ENCODE results near the gene PLXNB1. TPM values are rescaled to one million over a fixed set of nuclear protein-coding genes. Genes with fewer than 3 reads are reported as not detected.

Gene PLXNB1
- total and polyA plus RNA-seq, 10 of the 15 experiments (the other 5 are each of a cell fraction or from before 2014, with no cell fraction given) = 0.18 to 15.1 (median 5.3) TPM

GRCh38 chr3:48403533-48404439, 26.1 kb downstream of the PLXNB1 start:
- CTCF ChIA-PET = interaction anchor here (1.1 to 22.0 kb wide), 5 partner anchors 10 to 232 kb away, joined by 3 to 757 read pairs (median 3); partner anchors contain the start of genes CCDC51, SLC26A6 and TMA7
- RAD21 ChIA-PET (ENCODE audit: unreplicated experiment) = interaction anchor here (0.7 to 5.9 kb wide), 4 partner anchors 30 to 36 kb away, joined by 3 to 259 read pairs (median 20); partner anchors contain the start of genes CCDC51 and TMA7
- no peak overlapping the region for H3K4me2 ChIP-seq (ENCODE audit: control insufficient read depth, insufficient read depth)
- WGBS (ENCODE audit: insufficient coverage, insufficient replicate concordance, low lambda C conversion rate, missing lambda C conversion rate) = 16% methylated on average over 15 of the region's 15 CpGs
- FAIRE-seq (no peak), ATAC-seq (no peak), DNase-seq (ENCODE audit: low read depth, low spot score) (no peak)
- in situ Hi-C loops (cut with MboI) = loop anchor here (5.0 kb wide), 1 partner anchor 34 kb away; no protein-coding TSS in a partner anchor
- H3K27ac ChIP-seq (ENCODE audit: control insufficient read depth, insufficient read depth) = no peak overlapping the region
- POLR2A ChIA-PET = no interaction called here
- H3K4me1 ChIP-seq (ENCODE audit: control insufficient read depth, insufficient read depth, low read length) = no peaks in the 10 kb centered on the region
- no peaks in the 10 kb centered on the region for H4K20me1 ChIP-seq (ENCODE audit: control insufficient read depth, insufficient read depth)
- no peaks in the 10 kb centered on the region for H3K9me3 ChIP-seq (replicated peaks; ENCODE audit: control insufficient read depth, insufficient read depth, low read length)
- no peaks in the 10 kb centered on the region for H3K27me3 ChIP-seq (replicated peaks in 1 of 2; ENCODE audit: control insufficient read depth in 2 of 2, insufficient read depth in 2 of 2, low read length in 1 of 2)
- H3K4me3 ChIP-seq = no peak overlapping the region
- no peak overlapping the region for H3K9ac ChIP-seq (ENCODE audit: control insufficient read depth, insufficient read depth, low read length)
- no TSS peak for BruUV-seq (replicated peaks)
- no peak overlapping the region for H2AFZ ChIP-seq (ENCODE audit: control insufficient read depth, low read depth, low read length)
- H3K79me2 ChIP-seq (ENCODE audit: control insufficient read depth, insufficient read depth, low read length) = no peaks in the 10 kb centered on the region
- SMC1A ChIA-PET (ENCODE audit: uncharacterized antibody, unreplicated experiment) = interaction anchor here (8.0 kb wide), 1 partner anchor 32 kb away, joined by 287 read pairs; the partner anchor contains the start of genes CCDC51 and TMA7
- H3K36me3 ChIP-seq (ENCODE audit: control insufficient read depth in 2 of 2, insufficient read depth in 2 of 2, low read length in 1 of 2) = no peaks in the 10 kb centered on the region
- intact Hi-C loops (cut with micrococcal nuclease; ENCODE audit: unreplicated experiment) = no loop called here
- TF ChIP-seq NFXL1 (IDR thresholded peaks at IDR 0.05; ENCODE audit: borderline replicate concordance) = no peak
- TF ChIP-seq POLR2A (IDR thresholded peaks at IDR 0.05; ENCODE audit: low read depth, low read length) = no peak
- TF ChIP-seq ATF3 (IDR thresholded peaks at IDR 0.05; ENCODE audit: borderline replicate concordance, extremely low read depth, low read depth, low read length) = no peak
- no peak for TF ChIP-seq IRF4 (IDR thresholded peaks at IDR 0.05; ENCODE audit: low read depth, low read length)
- no peak for TF ChIP-seq MLLT1 (IDR thresholded peaks at IDR 0.05)
- TF ChIP-seq BMI1 (IDR thresholded peaks at IDR 0.05; ENCODE audit: borderline replicate concordance) = no peak
- no peak for TF ChIP-seq BCL3 (IDR thresholded peaks at IDR 0.05; ENCODE audit: borderline replicate concordance, insufficient read depth, low read depth, low read length, poor library complexity, severe bottlenecking)
- no peak for TF ChIP-seq IRF3 (IDR thresholded peaks at IDR 0.05)
- TF ChIP-seq IRF5 (IDR thresholded peaks at IDR 0.05; ENCODE audit: borderline replicate concordance) = no peak
- TF ChIP-seq RCOR1 (conservative IDR thresholded peaks at IDR 0.05; ENCODE audit: low read depth, low read length) = no peak
- TF ChIP-seq HSF1 (IDR thresholded peaks at IDR 0.05; ENCODE audit: low read depth, low read length) = no peak
